Pancreas (tissue), 10 donors: Measurements from ENCODE around the gene PPM1A. TPM values are rescaled to one million over a fixed set of nuclear protein-coding genes. Genes with fewer than 3 reads are reported as not detected.

Experiments used
- ATAC-seq, 4 donors: fragments of 200-7000 bp; cut with Tn5 transposase; one replicate each; pipeline versions ENCODE4 v1.8.0 to v1.9.1; 2020; ENCODE audit warnings: mild to moderate bottlenecking in 4 of 4, moderate library complexity in 4 of 4
- DNase-seq, 6 donors: peaks; one replicate each; pipeline ENCODE4 v3.0.0-alpha.2; 2020
- FAIRE-seq: peaks from 2 replicates; lab custom pipeline; 2012; peaks lifted over from hg19 to GRCh38; lab: Jason Lieb, UNC
- H3K27ac ChIP-seq, 4 donors: fragments of 200-600 bp; sonication (generic); 1 replicate in 3 of 4; 2 replicates in 1 of 4; pipeline versions ENCODE4 v1.5.0 to v1.8.0; 2020
- H3K27me3 ChIP-seq, 4 donors: fragments of 200-600 bp; one replicate each; pipeline ENCODE4 v1.8.0; 2021
- H3K36me3 ChIP-seq, 3 donors: fragments of 200-600 bp; sonication (generic) in 1 of 3; one replicate each; pipeline versions ENCODE4 v1.5.0 to v1.8.0; 2020 to 2021
- H3K4me1 ChIP-seq, 3 donors: fragments of 200-600 bp; one replicate each; pipeline ENCODE4 v1.8.0; 2021
- H3K4me3 ChIP-seq, 4 donors: fragments of 200-600 bp; sonication (generic) in 2 of 4; one replicate each; pipeline versions ENCODE4 v1.5.0 to v1.8.0; 2020 to 2021
- H3K9me3 ChIP-seq, 4 donors: fragments of 200-600 bp; one replicate each; pipeline ENCODE4 v1.8.0; 2021
- CTCF ChIP-seq, 4 donors: fragments of 200-600 bp; sonication (generic) in 3 of 4; IDR thresholded peaks; one replicate each; pipeline versions ENCODE4 v1.5.0 to v1.8.0; 2021; ENCODE audit warnings: antibody characterized with exemption in 4 of 4
- WGBS, 2 donors: extraction: QIAGEN DNeasy Blood & Tissue Kit; methylation state at CpG; one replicate each; pipeline ENCODE4 v1.1.7; 2013; 5-methylcytosine and 5-hydroxymethylcytosine counted together
- intact Hi-C, 3 donors: fragments of 100-400 bp; cut with DNase I; formaldehyde crosslinking; loops; one replicate each; pipeline versions ENCODE4 v1.11.1 to v1.14.2; 2022
- polyA plus RNA-seq, 2 donors: library from polyadenylated mRNA; stranded (reverse); fragments of 200-250 nt; gene quantifications; one replicate each; pipeline ENCODE4 v1.2.3, GENCODE V29; 2013
- total RNA-seq, 6 donors: library from RNA; stranded (reverse); fragmentation: NEBNext Ultra II Directional in 4 of 6; extraction: Animal tissue kit (Norgen Biotek cat#: 25700) in 4 of 6; gene quantifications; one replicate each; pipeline versions ENCODE4 v1.2.1 to v1.2.4, GENCODE V29; 2021 to 2023
- donor health status: healthy with polysubstance abuse.
- donor health status: DM: no; HTN: no; CAD: no; lungs with moderate emphysema.
- donor health status: DM: no; HTN: no; CAD: no.
- donor health status: control.
- donor health status: control.
- donor health status: Bipolar disorder and iron deficiency.
- donor health status: DM: yes; HTN: yes; CAD: no.
- donor health status: DM: no; HTN: no; CAD: no.
- donor health status: DM: no; HTN: no; CAD: no.
- donor health status: DM: yes; HTN: yes; CAD: no.

Gene PPM1A
- total and polyA plus RNA-seq, 8 donors = 10.0 to 32.3 (median 23.7) TPM

- intact Hi-C loops = no loop called here
- no peak for TF ChIP-seq CTCF (IDR thresholded peaks at IDR 0.05)
- H3K27me3 ChIP-seq = no peaks in the 10 kb centered on the region
- 92 to 96% methylated on average over 1 of the region's 1 CpG for WGBS, 2 donors
- no peaks in the 10 kb centered on the region for H3K9me3 ChIP-seq
- ATAC-seq = peak in 3 of 4 donors; percentile 35 to 77 (median 47)
- no peak for DNase-seq
- no peaks in the 10 kb centered on the region for H3K36me3 ChIP-seq
- no peak overlapping the region for H3K4me3 ChIP-seq
- no peak for FAIRE-seq
- no peak overlapping the region for H3K27ac ChIP-seq
- H3K4me1 ChIP-seq = peaks cover 0 to under 1% (median 0%) of the 10 kb centered on the region in 3 donors
These were observed 17.3 kb downstream of the PPM1A start for GRCh38 chr14:60266021-60266937.

GRCh38 chr14:60272177-60272576 is 23.2 kb downstream of the PPM1A start:
- no peak for TF ChIP-seq CTCF (IDR thresholded peaks at IDR 0.05)
- Histone ChIP-seq H3K36me3 (no peaks in the 10 kb centered on the region), H3K9me3 (no peaks in the 10 kb centered on the region), H3K4me3 (no peak overlapping the region), H3K27me3 (no peaks in the 10 kb centered on the region), H3K27ac (no peak overlapping the region), H3K4me1 (peaks cover 0 to 26% (median 0%) of the 10 kb centered on the region in 3 donors)
- 94 to 100% methylated on average over 2 of the region's 2 CpGs for WGBS, 2 donors
- intact Hi-C loops = no loop called here
- ATAC-seq (no peak), FAIRE-seq (peak; percentile 39), DNase-seq (no peak)

GRCh38 chr14:60273956-60274355 is 24.9 kb downstream of the PPM1A start:
- no peaks in the 10 kb centered on the region for H3K27me3 ChIP-seq
- H3K4me1 ChIP-seq = peaks cover 0 to 26% (median 0%) of the 10 kb centered on the region in 3 donors
- ATAC-seq (no peak), DNase-seq (no peak), FAIRE-seq (no peak)
- no peak overlapping the region for H3K4me3 ChIP-seq
- H3K36me3 ChIP-seq = no peaks in the 10 kb centered on the region
- no peak for TF ChIP-seq CTCF (IDR thresholded peaks at IDR 0.05)
- H3K27ac ChIP-seq = no peak overlapping the region
- H3K9me3 ChIP-seq = no peaks in the 10 kb centered on the region
- 88 to 91% methylated on average over 2 of the region's 2 CpGs for WGBS, 2 donors
- intact Hi-C loops = no loop called here

DNA sequence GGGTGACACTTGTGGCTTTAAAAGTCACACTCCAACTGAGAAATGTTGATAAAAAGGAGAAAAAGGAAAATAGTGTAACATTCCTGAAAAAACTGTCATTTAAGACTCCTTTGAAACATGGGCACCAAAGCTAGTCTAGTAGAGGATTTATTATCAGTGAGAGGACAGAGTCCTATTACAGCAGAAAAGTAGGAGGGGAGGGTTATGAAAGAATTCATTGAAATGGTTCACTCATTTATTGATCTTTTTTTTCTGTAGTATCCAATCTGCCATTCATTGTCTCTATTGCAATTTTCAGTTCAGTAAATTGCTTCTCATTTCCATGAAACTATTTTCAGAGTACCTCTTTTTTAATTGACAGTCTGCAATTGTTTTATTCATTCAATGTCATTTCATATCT is 25.4 kb downstream of the PPM1A start:
- Histone ChIP-seq H3K4me3 (no peak overlapping the region), H3K9me3 (no peaks in the 10 kb centered on the region), H3K4me1 (peaks cover 0 to 26% (median 0%) of the 10 kb centered on the region in 3 donors), H3K27me3 (no peaks in the 10 kb centered on the region), H3K36me3 (no peaks in the 10 kb centered on the region), H3K27ac (no peak overlapping the region)
- no peak for DNase-seq
- peak in 1 of 4 donors; percentile 34 for ATAC-seq
- intact Hi-C loops = no loop called here
- no peak for FAIRE-seq
- no peak for TF ChIP-seq CTCF (IDR thresholded peaks at IDR 0.05)

DNA sequence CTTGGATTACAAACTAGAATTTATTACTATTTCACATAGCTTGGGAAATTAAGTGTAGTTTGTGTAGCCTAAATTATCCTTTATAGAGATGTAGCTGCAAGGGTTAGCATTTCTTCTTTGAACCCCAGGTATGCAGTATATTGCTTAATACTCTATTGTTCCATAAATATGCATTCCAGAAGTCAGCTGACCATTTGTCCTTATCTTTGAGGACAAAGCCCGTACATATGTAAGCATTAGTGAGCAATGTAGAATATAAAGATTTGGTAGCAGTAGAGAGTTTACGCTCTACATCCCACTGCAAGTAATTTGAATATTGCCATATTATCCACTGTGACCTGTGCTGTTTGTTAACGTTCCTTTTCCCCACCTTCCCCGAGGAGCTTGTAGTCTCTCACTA is 26.9 kb downstream of the PPM1A start:
- no peak for TF ChIP-seq CTCF (IDR thresholded peaks at IDR 0.05)
- Histone ChIP-seq H3K27ac (no peak overlapping the region), H3K27me3 (no peaks in the 10 kb centered on the region), H3K9me3 (no peaks in the 10 kb centered on the region), H3K4me3 (no peak overlapping the region), H3K4me1 (peaks cover 0 to 26% (median 0%) of the 10 kb centered on the region in 3 donors), H3K36me3 (no peaks in the 10 kb centered on the region)
- DNase-seq (no peak), ATAC-seq (no peak), FAIRE-seq (no peak)
- WGBS, 2 donors = 66 to 67% methylated on average over 4 of the region's 4 CpGs
- intact Hi-C loops = no loop called here
